SK-N-MC (cell line): ENCODE data around the gene SCYL1.

ENCODE experiments used
- DNase-seq: peaks from one replicate; pipeline ENCODE4 v3.0.0-alpha.2; 2011; ENCODE audit warnings: low read depth, low spot score
- H3K27ac ChIP-seq: fragments of 200-600 bp; sonication (generic); 2 replicates; pipeline ENCODE4 v1.5.1; 2016; ENCODE audit warnings: mixed run types
- H3K36me3 ChIP-seq: fragments of 200-600 bp; sonication (generic); 2 replicates; pipeline ENCODE4 v1.6.1; 2017; ENCODE audit warnings: antibody characterized with exemption, low read length, mixed read lengths; ENCODE audit not compliant: insufficient read depth
- H3K4me3 ChIP-seq: fragments of 200-600 bp; sonication (generic); 2 replicates; pipeline ENCODE4 v1.5.1; 2016
- H3K9ac ChIP-seq: fragments of 200-600 bp; sonication (generic); 2 replicates; pipeline ENCODE4 v1.8.0; 2017; ENCODE audit warnings: mixed run types, mixed read lengths; ENCODE audit not compliant: insufficient read length
- H3K9me3 ChIP-seq: fragments of 200-600 bp; sonication (generic); 2 replicates; pipeline ENCODE4 v1.6.1; 2017; ENCODE audit warnings: low read depth, mild to moderate bottlenecking, antibody characterized with exemption, low read length, moderate library complexity, mixed read lengths
- EZH2 ChIP-seq: fragments of 200-600 bp; sonication (generic); IDR thresholded peaks from one replicate; pipeline ENCODE4 v1.6.1; 2017; ENCODE audit warnings: antibody characterized with exemption
- FOXP2 ChIP-seq: optimal IDR thresholded peaks from 2 replicates; pipeline ENCODE3; 2011; ENCODE audit warnings: mild to moderate bottlenecking, moderate library complexity; ENCODE audit not compliant: insufficient read depth; ENCODE audit errors: extremely low read length, control extremely low read depth
- POLR2AphosphoS5 ChIP-seq: IDR thresholded peaks from 2 replicates; pipeline ENCODE4 v1.6.1; 2012; ENCODE audit warnings: mild to moderate bottlenecking, low read depth, low read length, borderline replicate concordance

The SCYL1 gene

DNA sequence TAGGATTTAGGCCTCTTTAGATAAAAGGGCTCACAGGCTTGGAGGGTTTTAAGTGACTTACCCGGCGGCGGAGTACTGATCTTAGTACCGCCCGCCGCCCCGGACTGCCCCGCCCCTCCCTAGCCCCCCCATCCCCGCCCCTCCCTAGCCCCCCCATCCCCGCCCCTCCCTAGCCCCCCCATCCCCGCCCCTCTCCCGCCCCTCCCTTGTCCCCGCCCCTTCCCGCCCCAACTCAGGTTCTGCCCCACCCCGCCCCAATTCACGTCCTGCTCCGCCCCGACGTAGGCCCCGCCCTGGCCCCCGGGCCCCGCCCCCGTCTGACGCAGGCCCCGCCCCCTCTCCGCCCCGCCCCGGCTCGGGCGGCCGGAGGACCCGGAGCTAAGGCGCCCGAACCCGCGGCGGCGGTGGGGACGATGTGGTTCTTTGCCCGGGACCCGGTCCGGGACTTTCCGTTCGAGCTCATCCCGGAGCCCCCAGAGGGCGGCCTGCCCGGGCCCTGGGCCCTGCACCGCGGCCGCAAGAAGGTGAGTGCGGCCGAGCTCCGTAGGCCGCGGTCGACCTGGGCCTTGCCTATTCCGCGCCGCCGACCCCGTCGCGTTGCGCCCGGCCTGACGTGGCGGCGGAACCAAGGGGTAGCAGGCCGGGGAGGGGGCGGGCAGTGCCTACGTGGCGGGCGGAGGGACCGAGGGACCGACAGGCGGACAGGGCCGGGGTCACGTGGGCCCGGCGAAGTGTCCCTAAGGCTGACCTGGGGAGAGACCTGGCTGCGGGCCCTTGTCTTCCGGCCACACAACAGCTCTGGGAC, at the start of gene SCYL1:
Gene SCYL1, plus strand, starts transcription at position 343 of the 805 bp plus-strand sequence. Its CDS starts 71 bp downstream, at position 414.
- Histone ChIP-seq H3K4me3 (peak within 1 kb of the TSS; percentile 94), H3K27ac (0 out of 2 replicates have a peak within 1 kb of the TSS, but pooled peaks have one; percentile 31), H3K9me3 (no peaks in the 10 kb centered on the region), H3K9ac (peak within 1 kb of the TSS; percentile 97), H3K36me3 (peaks cover 6% of the 10 kb centered on the region; the same call in 1 of the 2 replicates)
- TF ChIP-seq POLR2AphosphoS5: peak; percentile 51; the same call in 1 of the 2 replicates
- no peak for TF ChIP-seq EZH2
- DNase-seq: no peak

DNA sequence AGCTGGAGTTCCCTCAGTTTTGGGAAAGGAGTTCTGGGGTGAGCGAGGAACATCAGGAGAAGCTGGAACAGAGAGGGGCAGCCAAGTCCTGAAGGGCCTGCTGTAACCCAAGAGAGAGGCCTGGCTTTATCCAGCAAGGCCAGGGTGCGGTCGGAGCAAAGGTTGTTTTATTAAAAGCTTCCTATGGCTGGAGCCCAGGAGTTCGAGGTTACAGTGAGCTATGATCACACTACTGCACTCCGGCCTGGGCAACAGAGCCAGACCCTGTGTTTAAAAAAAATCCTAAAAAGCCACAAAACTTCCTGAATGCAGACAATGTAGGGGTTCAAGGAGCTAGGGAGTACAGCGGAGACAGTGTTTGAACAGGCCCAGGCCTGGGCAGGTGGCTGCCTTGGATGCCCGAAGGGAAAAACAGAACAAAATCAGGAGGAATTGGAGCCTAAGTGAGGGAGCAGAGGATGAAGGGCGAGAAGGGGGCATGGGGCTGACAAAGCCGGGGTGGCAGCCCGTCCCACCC, 48.2 kb upstream of the SCYL1 start:
- no peaks in the 10 kb centered on the region for H3K36me3 ChIP-seq
- peak overlapping the region; percentile 98 for H3K27ac ChIP-seq
- H3K9me3 ChIP-seq: no peaks in the 10 kb centered on the region
- no peak for DNase-seq
- H3K4me3 ChIP-seq: peak overlapping the region; percentile 97
- peak overlapping the region; percentile 100 for H3K9ac ChIP-seq
- TF ChIP-seq POLR2AphosphoS5: no peak
- TF ChIP-seq EZH2: no peak
- TF ChIP-seq FOXP2: no peak

DNA sequence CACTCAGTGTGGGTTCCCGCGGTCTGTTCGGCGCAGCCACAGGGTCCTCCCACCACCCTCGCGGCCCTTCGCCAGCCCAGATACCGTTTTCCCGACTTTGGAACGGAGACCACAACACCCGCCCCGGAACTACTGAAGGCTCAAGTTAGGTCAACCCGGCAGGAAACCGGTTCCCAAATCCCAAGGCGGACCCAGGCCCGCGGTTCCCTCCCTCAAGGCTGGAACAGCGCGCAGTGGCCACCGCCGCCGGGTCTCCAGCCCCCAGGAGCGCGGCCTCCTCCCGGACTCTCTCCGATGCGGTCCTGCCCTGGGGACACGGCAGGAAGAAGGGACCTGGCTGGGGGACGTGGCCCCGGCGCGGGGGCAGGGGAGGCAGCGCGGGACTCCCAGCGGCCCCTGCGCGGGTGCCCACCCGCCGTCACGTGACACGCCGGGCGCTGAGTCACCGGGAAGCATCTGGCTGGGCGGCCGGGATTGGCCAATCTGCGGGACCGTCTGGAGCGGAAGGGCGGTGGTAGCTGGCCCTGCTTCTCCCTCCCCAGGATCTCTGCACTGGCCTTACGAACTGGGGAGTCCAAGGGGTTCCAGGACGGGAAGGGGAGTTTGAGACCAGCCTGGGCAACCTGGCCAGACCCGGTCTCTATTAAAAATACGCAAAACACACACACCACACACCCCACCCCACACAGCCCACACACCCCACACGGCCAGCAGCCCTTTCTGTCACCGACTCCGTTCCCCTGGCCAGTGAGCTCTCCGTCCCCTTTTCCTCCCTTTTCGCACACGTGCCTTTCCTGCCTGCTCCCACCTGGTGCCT, 47.5 kb upstream of the SCYL1 start:
- no peaks in the 10 kb centered on the region for H3K36me3 ChIP-seq
- no peaks in the 10 kb centered on the region for H3K9me3 ChIP-seq
- peak overlapping the region; percentile 97 for H3K4me3 ChIP-seq
- DNase-seq: no peak
- no peak for TF ChIP-seq EZH2
- peak; percentile 85 for TF ChIP-seq POLR2AphosphoS5
- H3K9ac ChIP-seq: peak overlapping the region; percentile 100
- peak overlapping the region; percentile 98 for H3K27ac ChIP-seq

DNA sequence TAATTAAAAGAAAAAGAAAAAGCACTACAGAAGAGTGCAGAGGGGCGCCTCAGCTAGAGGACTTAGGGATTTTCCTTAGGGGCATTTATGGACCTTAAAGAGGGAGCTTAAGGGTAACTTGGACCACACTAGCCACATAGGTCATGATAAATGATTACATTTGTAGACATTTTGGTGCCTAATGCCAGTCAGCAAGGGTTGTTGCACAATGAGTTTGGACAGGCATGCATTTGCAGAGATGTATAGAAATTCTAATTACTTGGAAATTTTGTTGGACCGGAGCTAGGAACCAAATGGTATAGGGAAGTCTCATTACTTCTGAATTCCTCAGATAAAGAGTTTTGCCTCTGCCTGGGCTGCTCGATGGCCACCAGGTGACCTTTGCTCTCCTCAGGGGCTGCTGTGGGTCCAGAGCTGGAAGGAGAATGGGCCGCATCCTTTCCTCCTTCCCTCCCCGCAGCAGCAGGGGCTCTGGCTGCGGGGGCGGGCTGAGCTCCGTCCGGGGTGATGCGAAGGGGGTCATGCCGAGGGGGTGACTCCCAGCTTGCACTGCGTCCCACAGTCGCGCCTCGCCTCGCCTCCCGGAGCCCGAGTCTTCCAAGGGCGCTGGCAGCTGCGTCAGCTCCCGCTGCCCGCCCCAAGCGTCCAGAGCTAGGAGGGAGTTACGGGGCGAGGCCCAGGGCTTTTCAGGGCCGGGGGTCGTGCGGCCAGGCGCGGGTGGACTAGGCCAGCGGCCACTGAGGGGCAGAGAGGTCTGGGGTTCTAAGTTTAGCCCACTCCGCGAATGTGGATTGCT, 46.3 kb upstream of the SCYL1 start:
- Histone ChIP-seq H3K27ac (0 out of 2 replicates have a peak overlapping the region, but pooled peaks have one; percentile 36), H3K9ac (no peak overlapping the region), H3K4me3 (no peak overlapping the region), H3K9me3 (no peaks in the 10 kb centered on the region), H3K36me3 (no peaks in the 10 kb centered on the region)
- TF ChIP-seq FOXP2 (no peak), POLR2AphosphoS5 (no peak), EZH2 (no peak)
- no peak for DNase-seq

DNA sequence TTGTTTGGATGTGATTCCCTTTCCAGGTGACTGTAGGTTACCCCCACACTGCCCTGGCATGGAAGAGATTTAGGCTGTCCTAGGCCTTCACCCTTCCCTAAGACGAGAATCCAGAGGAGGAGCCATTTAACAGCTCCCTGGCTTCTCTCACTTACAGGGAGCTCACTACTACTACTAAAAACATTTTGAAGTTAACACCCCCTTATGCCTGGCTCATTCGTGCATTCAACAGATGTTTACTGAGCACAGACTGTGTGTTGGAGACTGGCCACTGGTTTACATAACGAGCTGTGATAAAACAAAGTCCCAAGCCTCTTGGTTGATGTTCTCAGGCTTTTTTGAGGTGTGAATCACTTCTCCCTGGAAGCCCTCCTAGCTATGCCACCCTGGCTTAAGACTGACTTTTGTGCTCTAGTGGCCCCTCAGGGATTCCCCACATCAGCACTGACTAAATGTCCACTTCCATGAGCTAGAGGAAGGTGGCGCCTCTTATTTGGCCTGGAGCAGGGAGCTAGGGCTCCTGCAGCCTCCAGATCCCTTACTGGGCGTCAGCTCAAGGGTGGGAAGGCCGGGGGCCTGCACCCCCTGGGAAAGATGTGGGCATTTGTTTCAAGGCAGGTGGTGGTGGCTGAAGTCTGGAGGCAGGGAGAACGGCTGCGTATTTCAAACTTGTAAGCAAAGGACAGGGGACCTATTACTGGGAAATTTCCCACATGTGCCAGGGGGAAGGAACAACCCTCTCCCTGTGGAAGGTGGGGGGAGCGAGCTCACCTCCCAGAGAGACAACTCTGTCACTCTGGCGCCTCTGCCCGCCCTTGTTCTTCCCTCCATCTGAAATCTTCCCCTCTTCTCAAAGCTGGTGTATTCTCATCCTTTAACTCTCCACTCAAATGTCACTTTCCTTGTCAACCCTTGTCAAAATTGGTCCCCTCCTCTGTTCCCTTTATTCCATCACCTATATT, 45.4 kb upstream of the SCYL1 start:
- no peak for DNase-seq

DNA sequence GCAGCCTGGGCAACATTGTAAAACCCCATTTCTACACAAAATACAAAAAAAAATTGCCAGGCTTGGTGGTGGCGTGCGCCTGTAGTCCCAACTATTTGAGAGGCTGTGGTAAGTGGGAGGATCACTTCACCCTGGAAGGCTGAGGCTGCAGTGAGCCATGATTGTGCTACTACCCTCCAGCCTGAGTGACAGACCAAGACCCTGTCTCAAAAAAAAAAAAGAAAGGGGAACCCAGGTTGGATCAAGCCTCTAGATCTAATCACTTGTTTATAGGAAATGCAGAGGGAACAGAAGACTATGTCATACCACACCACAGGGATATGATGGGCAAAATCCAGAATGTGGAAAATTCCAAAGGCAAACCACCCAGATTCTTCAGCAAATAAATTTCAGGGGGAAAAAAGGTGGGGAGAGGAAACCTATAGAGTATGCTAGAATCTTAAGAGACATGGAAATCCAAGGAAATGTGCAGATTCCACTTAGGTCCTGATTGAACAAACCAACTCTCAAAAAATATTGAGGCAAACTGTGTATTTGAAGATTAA, 42.5 kb upstream of the SCYL1 start:
- TF ChIP-seq POLR2AphosphoS5 (no peak), FOXP2 (no peak), EZH2 (no peak)
- no peaks in the 10 kb centered on the region for H3K36me3 ChIP-seq
- H3K9me3 ChIP-seq: no peaks in the 10 kb centered on the region
- no peak overlapping the region for H3K9ac ChIP-seq
- H3K27ac ChIP-seq: peak overlapping the region; percentile 6; the same call in 1 of the 2 replicates
- no peak overlapping the region for H3K4me3 ChIP-seq
- no peak for DNase-seq

More for the DNA sequence above, 45.4 kb upstream of the SCYL1 start:
- Histone ChIP-seq H3K4me3 (no peak overlapping the region), H3K9me3 (no peaks in the 10 kb centered on the region), H3K27ac (peak overlapping the region; percentile 21; the same call in 1 of the 2 replicates), H3K9ac (no peak overlapping the region), H3K36me3 (no peaks in the 10 kb centered on the region)
- no peak for TF ChIP-seq FOXP2
- TF ChIP-seq POLR2AphosphoS5: no peak
- TF ChIP-seq EZH2: no peak

DNA sequence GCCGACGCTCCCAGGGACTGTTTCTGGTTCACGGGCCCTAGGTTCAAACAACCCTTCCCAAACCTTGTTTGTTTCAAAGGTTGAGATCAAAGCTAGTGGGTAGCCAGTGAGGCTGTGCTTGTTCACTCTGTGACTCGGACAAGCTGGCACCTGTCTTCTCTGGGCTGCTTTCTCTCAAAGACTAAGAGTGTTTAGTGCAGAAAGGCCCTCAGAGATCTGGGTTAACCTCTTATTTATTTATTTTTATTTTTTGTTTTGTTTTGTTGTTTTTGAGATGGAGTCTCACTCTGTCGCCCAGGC, 39.0 kb upstream of the SCYL1 start:
- Histone ChIP-seq H3K9ac (no peak overlapping the region), H3K9me3 (no peaks in the 10 kb centered on the region), H3K27ac (peak overlapping the region; percentile 73), H3K36me3 (no peaks in the 10 kb centered on the region), H3K4me3 (no peak overlapping the region)
- TF ChIP-seq POLR2AphosphoS5: no peak
- TF ChIP-seq EZH2: no peak
- TF ChIP-seq FOXP2: no peak
- DNase-seq: no peak
